ENCODE results near the gene IRAK2. TPM values are rescaled to one million over a fixed set of nuclear protein-coding genes. Genes with fewer than 3 reads are reported as not detected.

The IRAK2 gene
- total RNA-seq, 1 donor from 2014 or later = 2.0 TPM

- no peaks in the 10 kb centered on the region for H3K27me3 ChIP-seq (ENCODE audit: low read depth)
- DNase-seq = no peak
- no peak overlapping the region for H3K27ac ChIP-seq (replicated peaks)
- no peak overlapping the region for H3K4me3 ChIP-seq
- H3K4me1 ChIP-seq = peaks cover 7% of the 10 kb centered on the region
- intact Hi-C loops (cut with micrococcal nuclease) = no loop called here
- H3K36me3 ChIP-seq = peaks cover 9% of the 10 kb centered on the region
- no peak for TF ChIP-seq CTCF (IDR thresholded peaks at IDR 0.05; ENCODE audit: borderline replicate concordance)
- H3K9me3 ChIP-seq (replicated peaks) = no peaks in the 10 kb centered on the region
These were observed 61.6 kb downstream of the IRAK2 start for GRCh38 chr3:10226293-10226692.

DNA sequence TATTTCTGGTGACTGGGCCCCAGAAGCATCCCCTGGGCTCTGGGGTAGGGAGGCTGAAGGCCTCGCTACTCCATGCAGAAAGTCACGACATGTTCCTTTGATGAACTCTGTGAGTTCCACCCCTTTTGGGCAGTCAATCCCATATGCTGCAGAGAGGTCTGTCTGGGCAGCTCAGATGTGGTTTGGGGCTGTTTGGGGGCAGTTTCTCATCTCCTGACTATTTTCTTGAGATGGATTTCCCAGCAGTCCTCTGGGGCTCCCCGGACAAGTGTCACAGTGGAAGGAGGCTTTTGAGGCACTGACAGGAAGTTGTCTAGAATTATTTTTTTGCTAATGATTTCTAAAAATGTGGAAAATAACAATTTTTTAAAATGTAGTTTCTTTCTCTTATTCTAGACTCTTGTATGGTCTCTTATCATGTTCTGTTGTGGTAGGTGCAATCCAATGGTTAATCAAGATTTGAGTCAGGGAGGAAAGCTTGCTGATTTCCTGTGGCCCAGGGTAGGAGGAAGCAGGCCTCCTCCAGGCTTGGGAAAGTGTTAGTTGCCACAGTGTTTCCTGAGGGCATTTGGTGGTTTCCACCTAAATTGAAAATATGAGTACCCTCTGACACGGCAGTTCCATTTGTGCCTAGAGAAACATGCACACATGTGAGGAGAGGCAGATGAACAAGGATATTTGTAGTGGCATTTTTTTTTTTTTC lies 63.7 kb downstream of the IRAK2 start:
- H3K4me3 ChIP-seq = no peak overlapping the region
- no peak for DNase-seq
- H3K4me1 ChIP-seq = peaks cover 7% of the 10 kb centered on the region
- no peaks in the 10 kb centered on the region for H3K27me3 ChIP-seq (ENCODE audit: low read depth)
- intact Hi-C loops (cut with micrococcal nuclease) = no loop called here
- no peak overlapping the region for H3K27ac ChIP-seq (replicated peaks)
- no peaks in the 10 kb centered on the region for H3K9me3 ChIP-seq (replicated peaks)
- H3K36me3 ChIP-seq = no peaks in the 10 kb centered on the region
- no peak for TF ChIP-seq CTCF (IDR thresholded peaks at IDR 0.05; ENCODE audit: borderline replicate concordance)

DNA sequence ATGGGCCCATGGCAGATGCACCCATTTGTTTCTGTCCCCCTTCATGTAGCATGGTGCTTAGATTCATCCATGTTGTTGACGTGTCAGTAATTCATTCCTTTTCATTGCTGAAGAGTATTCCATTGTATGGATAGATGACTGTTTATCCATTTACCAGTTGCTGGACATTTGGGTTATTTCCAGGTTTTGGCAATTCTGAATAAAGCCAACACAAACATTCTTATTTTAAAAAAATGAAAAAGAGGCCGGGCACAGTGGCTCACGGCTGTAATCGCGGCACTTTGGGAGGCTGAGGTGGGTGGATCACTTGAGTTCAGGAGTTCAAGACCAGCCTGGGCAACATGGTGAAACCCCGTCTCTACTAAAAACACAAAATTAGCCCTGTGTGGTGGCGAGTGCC lies 64.9 kb downstream of the IRAK2 start:
- H3K9me3 ChIP-seq (replicated peaks) = no peaks in the 10 kb centered on the region
- no peak for TF ChIP-seq CTCF (IDR thresholded peaks at IDR 0.05; ENCODE audit: borderline replicate concordance)
- peaks cover 7% of the 10 kb centered on the region for H3K4me1 ChIP-seq
- H3K27ac ChIP-seq (replicated peaks) = no peak overlapping the region
- no peak overlapping the region for H3K4me3 ChIP-seq
- intact Hi-C loops (cut with micrococcal nuclease) = no loop called here
- H3K27me3 ChIP-seq (ENCODE audit: low read depth) = no peaks in the 10 kb centered on the region
- peaks cover 3% of the 10 kb centered on the region for H3K36me3 ChIP-seq
- DNase-seq = no peak

DNA sequence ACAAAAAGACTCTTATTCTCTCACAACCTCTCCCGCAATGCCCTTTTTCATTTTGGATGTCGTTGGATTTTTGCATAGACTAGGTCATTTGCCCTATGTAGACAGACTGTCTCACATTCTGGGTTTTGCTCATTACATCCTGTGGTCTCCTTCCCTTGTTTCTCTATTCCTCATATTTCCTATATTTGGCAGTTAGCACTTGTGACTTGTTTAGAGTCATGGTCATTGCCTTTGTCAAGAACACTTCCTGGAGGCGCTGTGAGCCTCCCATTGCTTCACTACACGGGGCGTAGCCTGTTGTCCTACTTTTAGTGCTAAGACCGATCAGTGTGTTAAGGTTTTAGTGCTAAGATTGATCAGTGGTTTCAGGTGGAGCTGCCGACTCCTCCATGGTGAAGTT lies 67.4 kb downstream of the IRAK2 start:
- H3K27ac ChIP-seq (replicated peaks) = no peak overlapping the region
- intact Hi-C loops (cut with micrococcal nuclease) = no loop called here
- H3K27me3 ChIP-seq (ENCODE audit: low read depth) = no peaks in the 10 kb centered on the region
- no peaks in the 10 kb centered on the region for H3K9me3 ChIP-seq (replicated peaks)
- H3K4me1 ChIP-seq = no peaks in the 10 kb centered on the region
- peaks cover 9% of the 10 kb centered on the region for H3K36me3 ChIP-seq
- no peak overlapping the region for H3K4me3 ChIP-seq
- no peak for TF ChIP-seq CTCF (IDR thresholded peaks at IDR 0.05; ENCODE audit: borderline replicate concordance)
- DNase-seq = no peak

DNA sequence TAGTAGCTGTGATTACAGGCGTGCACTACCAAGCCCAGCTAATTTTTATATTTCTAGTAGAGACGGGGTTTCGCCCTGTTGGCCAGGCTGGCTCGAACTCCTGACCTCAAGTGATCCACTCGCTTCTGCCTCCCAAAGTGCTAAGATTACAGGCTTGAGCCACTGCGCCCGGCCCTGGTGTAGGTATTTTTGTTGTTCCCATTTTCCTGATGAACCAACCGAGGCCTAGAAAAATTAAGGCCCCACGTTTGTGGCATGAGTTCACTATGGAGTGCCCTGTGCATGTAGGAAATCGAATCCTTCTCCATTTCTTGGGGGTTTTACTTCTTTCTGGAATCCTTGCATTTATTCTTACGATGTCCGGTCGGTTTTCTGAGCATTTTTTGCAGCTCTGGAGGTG lies 69.3 kb downstream of the IRAK2 start:
- no peak for DNase-seq
- Histone ChIP-seq H3K4me3 (no peak overlapping the region), H3K9me3 (replicated peaks) (no peaks in the 10 kb centered on the region), H3K27ac (replicated peaks) (no peak overlapping the region), H3K36me3 (peaks cover 16% of the 10 kb centered on the region), H3K27me3 (ENCODE audit: low read depth) (no peaks in the 10 kb centered on the region), H3K4me1 (no peaks in the 10 kb centered on the region)
- intact Hi-C loops (cut with micrococcal nuclease) = no loop called here
- no peak for TF ChIP-seq CTCF (IDR thresholded peaks at IDR 0.05; ENCODE audit: borderline replicate concordance)

All from left ventricle myocardium inferior (tissue), 1 donor.